CD4-positive, alpha-beta T cell treated with Interleukin-10 for 1 hour (primary cell): Measurements from ENCODE around the gene ANO6.

Source experiments
- DNase-seq: peaks from one replicate; pipeline ENCODE4 v3.0.0-alpha.2; 2020

The ANO6 gene

DNA sequence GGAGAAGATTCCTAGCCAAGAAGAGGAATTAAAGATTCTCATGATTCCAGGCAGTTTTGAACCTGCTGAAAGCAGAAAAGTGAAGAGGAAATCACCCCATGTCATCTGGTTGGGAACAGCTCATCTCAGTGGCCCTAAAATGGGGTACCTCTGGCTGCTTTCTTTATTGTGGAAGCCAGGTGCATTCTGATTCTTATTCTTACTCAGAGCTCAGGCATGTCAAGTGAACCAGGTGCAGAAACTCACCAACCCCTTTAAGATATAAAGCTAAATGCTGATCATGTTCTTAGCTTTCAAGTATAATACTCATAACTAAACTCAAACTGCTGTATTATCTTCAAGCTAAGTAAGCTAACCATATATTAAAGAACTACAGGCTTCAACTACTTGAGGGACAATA, 259.7 kb downstream of the ANO6 start:
- DNase-seq, result no peak

DNA sequence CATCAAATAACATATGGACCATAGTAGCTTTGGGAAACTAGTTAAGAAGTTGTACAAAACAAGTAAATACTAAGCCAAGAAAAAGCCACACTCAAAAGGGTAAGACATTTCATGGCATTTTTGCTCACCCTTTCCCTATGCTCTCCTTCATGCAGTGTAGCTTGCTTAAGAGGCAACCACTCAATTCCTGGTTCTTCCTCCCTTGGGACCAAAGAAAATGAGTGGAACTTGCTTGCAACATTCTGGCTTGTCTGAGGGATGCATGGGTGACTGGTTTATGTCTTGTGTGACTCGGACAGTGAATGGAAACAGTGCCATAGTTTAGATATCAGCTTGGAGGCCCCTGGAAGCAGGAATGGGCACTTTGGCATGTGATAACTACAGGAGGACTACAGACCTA, 261.6 kb downstream of the ANO6 start:
- no peak for DNase-seq

DNA sequence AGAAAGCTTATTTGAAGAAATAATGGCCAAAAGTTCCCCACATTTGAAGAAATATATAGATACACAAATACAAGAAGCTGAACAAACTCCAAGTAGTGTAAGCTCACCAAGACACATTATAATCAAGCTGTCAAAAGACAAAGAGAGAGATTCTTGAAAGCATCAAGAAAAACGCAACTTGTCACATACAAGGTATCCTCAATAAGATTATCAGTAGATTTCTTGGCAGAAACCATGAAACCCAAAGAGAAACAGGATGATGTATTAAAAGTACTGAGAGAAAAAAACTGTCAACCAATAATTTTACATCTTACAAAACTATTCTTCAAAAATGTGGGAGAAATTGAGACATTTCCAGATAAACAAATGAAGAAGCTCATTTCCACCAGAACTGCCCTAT, 263.0 kb downstream of the ANO6 start:
- DNase-seq, result no peak

DNA sequence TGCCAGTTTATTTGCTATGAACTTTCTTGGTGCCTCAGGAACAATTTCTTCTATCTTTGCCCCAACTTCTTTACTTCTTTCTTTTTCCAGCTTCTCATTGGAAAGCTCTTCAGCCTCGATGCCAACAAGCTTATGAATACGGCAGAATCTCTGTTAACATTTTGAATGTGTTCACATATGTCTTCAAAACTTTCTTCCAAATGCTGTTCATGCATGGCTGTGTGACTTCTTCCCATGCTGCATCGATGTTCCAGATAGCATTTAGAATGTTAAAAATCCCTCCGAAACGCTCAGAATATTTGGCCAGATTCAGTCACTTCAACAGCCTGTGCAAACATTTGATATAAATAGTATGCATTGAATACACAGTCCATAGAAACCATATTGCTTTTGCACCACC, 265.9 kb downstream of the ANO6 start:
- no peak for DNase-seq

DNA sequence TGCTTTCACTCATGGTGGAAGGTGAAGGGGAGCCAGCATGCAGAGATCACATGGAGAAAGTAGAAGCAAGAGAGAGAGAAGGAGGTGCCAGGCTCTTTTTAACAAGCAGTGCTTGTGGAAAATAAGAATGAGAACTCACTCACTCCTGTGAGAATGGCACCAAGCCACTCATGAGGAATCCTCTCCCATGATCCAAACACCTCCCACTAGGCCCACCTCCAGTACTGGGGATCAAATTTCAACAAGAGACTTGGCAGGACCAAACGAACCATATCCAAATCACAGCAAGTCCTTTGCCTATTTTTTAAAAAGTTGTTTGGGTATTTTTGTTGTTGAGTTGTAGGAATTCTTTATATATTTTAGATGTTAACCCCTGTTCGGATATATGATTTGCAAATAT, 267.7 kb downstream of the ANO6 start:
- DNase-seq, result no peak
